ENCODE results near the gene DPP7. TPM values are rescaled to one million over a fixed set of nuclear protein-coding genes. Genes with fewer than 3 reads are reported as not detected.

Gene DPP7
- total and polyA plus RNA-seq, 2 experiments from 2014 or later = 134 to 145 TPM

- TF ChIP-seq EZH2 (IDR thresholded peaks at IDR 0.05; ENCODE audit: insufficient read depth, poor library complexity, severe bottlenecking) (no peak), EZH2phosphoT487 (IDR thresholded peaks at IDR 0.05; ENCODE audit: insufficient read depth, low read depth) (no peak)
- Histone ChIP-seq H3K27me3 (replicated peaks; ENCODE audit: insufficient read depth) (no peaks in the 10 kb centered on the region), H3K4me2 (ENCODE audit: unreplicated experiment) (peak overlapping the region; percentile 70), H4K20me1 (ENCODE audit: insufficient read depth) (no peaks in the 10 kb centered on the region), H3K9me2 (ENCODE audit: insufficient read depth) (no peaks in the 10 kb centered on the region), H2AFZ (peak overlapping the region; percentile 74), H3F3A (ENCODE audit: insufficient read depth) (peaks cover 5% of the 10 kb centered on the region; the same call in 1 of the 2 replicates), H3K36me3 (ENCODE audit: low read depth) (0 out of 2 replicates have a peak, but pooled peaks cover 2% of the 10 kb centered on the region), H3K9ac (peak overlapping the region; percentile 55; the same call in 1 of the 2 replicates), H3K79me2 (ENCODE audit: insufficient read depth) (peaks cover 6% of the 10 kb centered on the region; the same call in 1 of the 2 replicates), H3K4me3 (peak overlapping the region; percentile 79), H3K9me3 (ENCODE audit: low read depth) (no peaks in the 10 kb centered on the region), H3K4me1 (ENCODE audit: insufficient read depth) (no peaks in the 10 kb centered on the region), H3K27ac (no peak overlapping the region)
- DNase-seq = no peak
- in situ Hi-C loops (cut with MboI) = no loop called here
- 76 to 81% methylated on average over 15 of the region's 15 CpGs for WGBS, 2 experiments (ENCODE audit: low coverage in 1 of 2, low lambda C conversion rate in 2 of 2, missing lambda C conversion rate in 2 of 2)
These were observed 37.9 kb downstream of the DPP7 start for GRCh38 chr9:137076636-137077009.

- Histone ChIP-seq H3K4me2 (ENCODE audit: unreplicated experiment) (no peak overlapping the region), H3K9me3 (ENCODE audit: low read depth) (no peaks in the 10 kb centered on the region), H3K79me2 (ENCODE audit: insufficient read depth) (peaks cover 6% of the 10 kb centered on the region; the same call in 1 of the 2 replicates), H2AFZ (no peak overlapping the region), H3F3A (ENCODE audit: insufficient read depth) (peaks cover 5% of the 10 kb centered on the region; the same call in 1 of the 2 replicates), H3K27me3 (replicated peaks; ENCODE audit: insufficient read depth) (no peaks in the 10 kb centered on the region), H3K36me3 (ENCODE audit: low read depth) (no peaks in the 10 kb centered on the region), H3K4me1 (ENCODE audit: insufficient read depth) (no peaks in the 10 kb centered on the region), H3K9ac (no peak overlapping the region), H3K9me2 (ENCODE audit: insufficient read depth) (no peaks in the 10 kb centered on the region), H3K4me3 (no peak overlapping the region), H3K27ac (no peak overlapping the region), H4K20me1 (ENCODE audit: insufficient read depth) (no peaks in the 10 kb centered on the region)
- 88 to 89% methylated on average over 12 of the region's 12 CpGs for WGBS, 2 experiments (ENCODE audit: low coverage in 1 of 2, low lambda C conversion rate in 2 of 2, missing lambda C conversion rate in 2 of 2)
- in situ Hi-C loops (cut with MboI) = no loop called here
- TF ChIP-seq EZH2 (IDR thresholded peaks at IDR 0.05; ENCODE audit: insufficient read depth, poor library complexity, severe bottlenecking) (no peak), EZH2phosphoT487 (IDR thresholded peaks at IDR 0.05; ENCODE audit: insufficient read depth, low read depth) (no peak)
- no peak for DNase-seq
These were observed 39.2 kb downstream of the DPP7 start for GRCh38 chr9:137075275-137075775.

GRCh38 chr9:137074657-137075274 lies 39.8 kb downstream of the DPP7 start:
- Histone ChIP-seq H3F3A (ENCODE audit: insufficient read depth) (peaks cover 5% of the 10 kb centered on the region; the same call in 1 of the 2 replicates), H3K27me3 (replicated peaks; ENCODE audit: insufficient read depth) (no peaks in the 10 kb centered on the region), H3K4me2 (ENCODE audit: unreplicated experiment) (no peak overlapping the region), H3K79me2 (ENCODE audit: insufficient read depth) (peaks cover 6% of the 10 kb centered on the region; the same call in 1 of the 2 replicates), H3K9me3 (ENCODE audit: low read depth) (no peaks in the 10 kb centered on the region), H3K27ac (no peak overlapping the region), H4K20me1 (ENCODE audit: insufficient read depth) (no peaks in the 10 kb centered on the region), H3K9ac (no peak overlapping the region), H3K4me1 (ENCODE audit: insufficient read depth) (no peaks in the 10 kb centered on the region), H3K9me2 (ENCODE audit: insufficient read depth) (no peaks in the 10 kb centered on the region), H3K36me3 (ENCODE audit: low read depth) (no peaks in the 10 kb centered on the region), H3K4me3 (no peak overlapping the region), H2AFZ (no peak overlapping the region)
- DNase-seq = no peak
- TF ChIP-seq EZH2phosphoT487 (IDR thresholded peaks at IDR 0.05; ENCODE audit: insufficient read depth, low read depth) (no peak), EZH2 (IDR thresholded peaks at IDR 0.05; ENCODE audit: insufficient read depth, poor library complexity, severe bottlenecking) (no peak)
- in situ Hi-C loops (cut with MboI) = no loop called here
- WGBS, 2 experiments (ENCODE audit: low coverage in 1 of 2, low lambda C conversion rate in 2 of 2, missing lambda C conversion rate in 2 of 2) = 91 to 95% methylated on average over 12 of the region's 12 CpGs

- Histone ChIP-seq H3K9me2 (ENCODE audit: insufficient read depth) (no peaks in the 10 kb centered on the region), H2AFZ (no peak overlapping the region), H4K20me1 (ENCODE audit: insufficient read depth) (no peaks in the 10 kb centered on the region), H3K4me2 (ENCODE audit: unreplicated experiment) (no peak overlapping the region), H3K4me3 (no peak overlapping the region), H3K27ac (no peak overlapping the region), H3K9me3 (ENCODE audit: low read depth) (no peaks in the 10 kb centered on the region), H3K36me3 (ENCODE audit: low read depth) (no peaks in the 10 kb centered on the region), H3K4me1 (ENCODE audit: insufficient read depth) (no peaks in the 10 kb centered on the region), H3K79me2 (ENCODE audit: insufficient read depth) (peaks cover 6% of the 10 kb centered on the region; the same call in 1 of the 2 replicates), H3K9ac (no peak overlapping the region), H3F3A (ENCODE audit: insufficient read depth) (peaks cover 5% of the 10 kb centered on the region; the same call in 1 of the 2 replicates), H3K27me3 (replicated peaks; ENCODE audit: insufficient read depth) (no peaks in the 10 kb centered on the region)
- in situ Hi-C loops (cut with MboI) = no loop called here
- no peak for TF ChIP-seq EZH2 (IDR thresholded peaks at IDR 0.05; ENCODE audit: insufficient read depth, poor library complexity, severe bottlenecking)
- TF ChIP-seq EZH2phosphoT487 (IDR thresholded peaks at IDR 0.05; ENCODE audit: insufficient read depth, low read depth) = no peak
- no peak for DNase-seq
- 95 to 96% methylated on average over 8 of the region's 8 CpGs for WGBS, 2 experiments (ENCODE audit: low coverage in 1 of 2, low lambda C conversion rate in 2 of 2, missing lambda C conversion rate in 2 of 2)
These were observed 40.5 kb downstream of the DPP7 start for GRCh38 chr9:137073992-137074399.

Data from GM23248 (cell line).